A549 (cell line): Measurements from ENCODE around the gene APC2. TPM values are rescaled to one million over a fixed set of nuclear protein-coding genes. Genes with fewer than 3 reads are reported as not detected.
A peak's percentile ranks its signal among the peaks of the same experiment; 100 is the strongest.

Experiments
- ATAC-seq, 2 experiments: fragments of 200-7000 bp in 1 of 2; fragments of >200 bp in 1 of 2; cut with Nextera tagmentation in 1 of 2; cut with Tn5 transposase in 1 of 2; 3 replicates each; pipeline versions ENCODE4 v1.8.0 to v1.9.1; 2018 to 2020; ENCODE audit warnings: mild to moderate bottlenecking in 1 of 2, moderate library complexity in 1 of 2
- CTCF ChIA-PET: fragments of 300-600 bp; sonication (Branson Sonifier 250); formaldehyde crosslinking; extraction: SDS; loops from one replicate; lab custom pipeline; 2021; ENCODE audit warnings: antibody characterized with exemption, inconsistent platforms; lab: Yijun Ruan, JAX
- POLR2A ChIA-PET: fragments of 350-600 bp; formaldehyde crosslinking; extraction: SDS; loops from one replicate; lab custom pipeline; 2021; ENCODE audit warnings: antibody characterized with exemption, inconsistent platforms; lab: Yijun Ruan, JAX
- DNase-seq, 2 experiments: peaks; one replicate each; pipeline versions ENCODE4 v3.0.0 to v3.0.0-alpha.2; 2011 to 2016; ENCODE audit warnings: low read depth in 1 of 2, low spot score in 1 of 2
- FAIRE-seq: peaks from 2 replicates; lab custom pipeline; 2011; peaks lifted over from hg19 to GRCh38; lab: Jason Lieb, UNC
- H3K27ac ChIP-seq, 2 experiments: fragments of >200 bp; sonication (Bioruptor Twin); formaldehyde crosslinking; 3 replicates each; pipeline ENCODE4 v1.5.1; 2016 to 2017
- H3K4me1 ChIP-seq: fragments of >200 bp; sonication (Bioruptor Twin); formaldehyde crosslinking; 3 replicates; pipeline ENCODE4 v1.6.1; 2016
- H3K4me2 ChIP-seq: fragments of >200 bp; sonication (Bioruptor Twin); formaldehyde crosslinking; 3 replicates; pipeline ENCODE4 v1.6.1; 2016
- H3K4me3 ChIP-seq: fragments of >200 bp; sonication (Bioruptor Twin); formaldehyde crosslinking; 3 replicates; pipeline ENCODE4 v1.5.1; 2016
- H3K9me3 ChIP-seq: fragments of >200 bp; sonication (Bioruptor Twin); formaldehyde crosslinking; 3 replicates; pipeline ENCODE4 v1.6.1; 2016
- BHLHE40 ChIP-seq: IDR thresholded peaks from 2 replicates; pipeline ENCODE4 v1.6.1; 2012; ENCODE audit warnings: low read depth, low read length, inconsistent platforms
- CEBPB ChIP-seq, 2 experiments: fragments of >200 bp in 1 of 2; sonication (Bioruptor Twin) in 1 of 2; formaldehyde crosslinking in 1 of 2; IDR thresholded peaks; 2 replicates each; pipeline ENCODE4 v1.6.1; 2012 to 2016
- CHD2 ChIP-seq: fragments of 150-350 bp; IDR thresholded peaks from 2 replicates; pipeline ENCODE4 v1.6.1; 2014; ENCODE audit warnings: low read length; ENCODE audit not compliant: partially characterized antibody
- CHD4 ChIP-seq: fragments of 200-600 bp; sonication (generic); IDR thresholded peaks from 2 replicates; pipeline ENCODE4 v1.6.1; 2016; ENCODE audit warnings: antibody characterized with exemption, mild to moderate bottlenecking, borderline replicate concordance
- ESRRA ChIP-seq: fragments of 150-350 bp; IDR thresholded peaks from 2 replicates; pipeline ENCODE4 v1.6.1; 2014; ENCODE audit warnings: mild to moderate bottlenecking, low read length, borderline replicate concordance
- HDAC2 ChIP-seq: fragments of 200-600 bp; sonication (generic); IDR thresholded peaks from 2 replicates; pipeline ENCODE4 v1.6.1; 2016
- KDM5A ChIP-seq: fragments of 200-600 bp; sonication (generic); IDR thresholded peaks from 2 replicates; pipeline ENCODE4 v1.6.1; 2016; ENCODE audit warnings: antibody characterized with exemption, mild to moderate bottlenecking
- MAFK ChIP-seq: fragments of 450-650 bp; IDR thresholded peaks from 2 replicates; pipeline ENCODE4 v1.6.1; 2014; ENCODE audit not compliant: partially characterized antibody
- MAZ ChIP-seq: fragments of 150-350 bp; IDR thresholded peaks from 2 replicates; pipeline ENCODE4 v1.6.1; 2014; ENCODE audit warnings: antibody characterized with exemption, low read depth, low read length, borderline replicate concordance
- NFE2L2 ChIP-seq: fragments of 150-350 bp; conservative IDR thresholded peaks from 2 replicates; pipeline ENCODE4 v1.6.1; 2014; ENCODE audit warnings: low read length
- NPAS2 ChIP-seq: fragments of 250-450 bp; sonication (Bioruptor Pico); IDR thresholded peaks from 2 replicates; pipeline ENCODE4 v1.8.0; 2022; ENCODE audit warnings: mild to moderate bottlenecking, moderate library complexity, borderline replicate concordance
- PHF8 ChIP-seq: fragments of 200-600 bp; sonication (generic); IDR thresholded peaks from 2 replicates; pipeline ENCODE4 v1.6.1; 2016; ENCODE audit warnings: low read depth, mild to moderate bottlenecking, antibody characterized with exemption, moderate library complexity, borderline replicate concordance
- POLR2AphosphoS2 ChIP-seq: conservative IDR thresholded peaks from 2 replicates; pipeline ENCODE4 v1.6.1; 2012; ENCODE audit warnings: low read length, improper control_type of control experiment, inconsistent platforms
- RFX5 ChIP-seq: fragments of 450-650 bp; IDR thresholded peaks from 2 replicates; pipeline ENCODE4 v1.7.1; 2014; ENCODE audit warnings: antibody characterized with exemption, mild to moderate bottlenecking, moderate library complexity
- SREBF2 ChIP-seq: fragments of 450-650 bp; IDR thresholded peaks from 2 replicates; pipeline ENCODE4 v1.6.1; 2014; ENCODE audit warnings: mild to moderate bottlenecking, moderate library complexity
- ZC3H11A ChIP-seq: fragments of 450-650 bp; IDR thresholded peaks from 2 replicates; pipeline ENCODE4 v1.6.1; 2014; ENCODE audit warnings: antibody characterized with exemption, mild to moderate bottlenecking
- ZFP36 ChIP-seq: fragments of 450-650 bp; IDR thresholded peaks from 2 replicates; pipeline ENCODE4 v1.6.1; 2014; ENCODE audit warnings: borderline replicate concordance; ENCODE audit not compliant: partially characterized antibody
- ZNF302 ChIP-seq: fragments of 250-450 bp; sonication (Bioruptor Pico); IDR thresholded peaks from 2 replicates; pipeline ENCODE4 v1.9.0; 2021; ENCODE audit warnings: inconsistent platforms, mild to moderate bottlenecking, moderate library complexity
- ZSCAN20 ChIP-seq: fragments of 250-450 bp; sonication (Bioruptor Pico); IDR thresholded peaks from 2 replicates; pipeline ENCODE4 v1.8.0; 2022; ENCODE audit warnings: mild to moderate bottlenecking, moderate library complexity
- WGBS: methylation state at CpG from one replicate; pipeline ENCODE4 v1.1.6; 2017; ENCODE audit errors: missing lambda C conversion rate; 5-methylcytosine and 5-hydroxymethylcytosine counted together
- polyA plus RNA-seq, 4 experiments: library from polyadenylated mRNA; depleted of rRNA in 3 of 4; stranded (reverse); fragments of >200 nt; fragmentation: RNase III in 1 of 4; extraction: RNeasy Plus Mini Kit Qiagen cat#74134 plus additional on column Dnase treatment in 1 of 4; gene quantifications; 2 replicates in 3 of 4; 3 replicates in 1 of 4; pipeline ENCODE4 v1.2.3, GENCODE V29; 2011 to 2017
- TF ChIP-seq, protein P1 (sequence below): fragments of >200 bp; sonication (Bioruptor Twin); formaldehyde crosslinking; IDR thresholded peaks from 3 replicates; pipeline ENCODE4 v1.6.1; 2016
- TF ChIP-seq, protein P2 (sequence below): IDR thresholded peaks from 2 replicates; pipeline ENCODE4 v1.6.1; 2012
- TF ChIP-seq, protein P3 (sequence below): fragments of 250-450 bp; sonication (Bioruptor Pico); IDR thresholded peaks from 2 replicates; pipeline ENCODE4 v1.5.0; 2021; ENCODE audit warnings: mild to moderate bottlenecking, moderate library complexity, borderline replicate concordance

The APC2 gene
- polyA plus RNA-seq, 2 of the 4 experiments (the other 2 are of a cell fraction): 0.36 to 1.6 TPM

DNA sequence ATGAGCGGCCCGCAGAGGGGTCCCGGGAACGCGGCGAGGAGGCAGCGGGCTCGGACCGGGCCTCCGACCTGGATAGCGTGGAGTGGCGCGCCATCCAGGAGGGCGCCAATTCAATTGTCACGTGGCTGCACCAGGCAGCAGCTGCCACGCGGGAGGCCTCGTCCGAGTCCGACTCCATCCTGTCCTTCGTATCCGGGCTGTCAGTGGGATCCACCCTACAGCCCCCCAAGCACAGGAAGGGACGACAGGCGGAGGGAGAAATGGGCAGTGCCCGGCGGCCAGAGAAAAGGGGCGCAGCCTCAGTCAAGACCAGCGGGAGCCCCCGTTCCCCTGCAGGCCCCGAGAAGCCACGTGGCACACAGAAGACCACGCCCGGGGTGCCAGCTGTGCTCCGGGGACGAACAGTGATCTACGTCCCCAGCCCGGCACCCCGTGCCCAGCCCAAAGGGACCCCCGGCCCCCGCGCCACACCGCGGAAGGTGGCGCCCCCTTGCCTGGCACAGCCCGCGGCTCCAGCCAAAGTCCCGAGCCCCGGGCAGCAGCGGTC lies 18.4 kb downstream of the APC2 start (continued):
- TF ChIP-seq ZSCAN20 (CRISPR knock-in tag): no peak

DNA sequence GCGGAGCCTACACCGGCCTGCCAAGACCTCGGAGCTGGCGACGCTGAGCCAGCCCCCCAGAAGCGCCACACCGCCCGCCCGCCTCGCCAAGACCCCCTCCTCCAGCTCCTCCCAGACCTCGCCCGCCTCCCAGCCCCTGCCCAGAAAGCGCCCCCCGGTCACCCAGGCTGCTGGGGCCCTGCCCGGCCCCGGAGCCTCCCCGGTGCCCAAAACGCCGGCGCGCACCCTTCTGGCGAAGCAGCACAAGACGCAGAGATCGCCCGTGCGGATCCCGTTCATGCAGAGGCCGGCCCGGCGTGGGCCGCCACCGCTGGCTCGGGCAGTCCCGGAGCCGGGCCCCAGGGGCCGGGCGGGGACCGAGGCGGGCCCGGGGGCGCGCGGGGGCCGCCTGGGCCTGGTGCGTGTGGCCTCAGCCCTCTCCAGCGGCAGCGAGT lies 18.9 kb downstream of the APC2 start:
- H3K27ac ChIP-seq: peak overlapping the region; percentile 61 to 87
- POLR2A ChIA-PET: interaction anchor here (2.0 kb wide), 1 partner anchor 24 kb away, joined by 5 read pairs; no protein-coding TSS in a partner anchor
- no CpG with 5 or more reads among the region's 47 CpGs for WGBS
- TF ChIP-seq ESRRA (no peak), KDM5A (no peak), PHF8 (no peak), POLR2AphosphoS2 (no peak), HDAC2 (no peak), NFE2L2 (no peak), CEBPB (IDR thresholded peaks at IDR 0.05) (no peak), MAZ (no peak), SREBF2 (no peak), RFX5 (no peak), ZC3H11A (no peak), NPAS2 (no peak), CHD4 (no peak)
- TF ChIP-seq, protein P1, sequence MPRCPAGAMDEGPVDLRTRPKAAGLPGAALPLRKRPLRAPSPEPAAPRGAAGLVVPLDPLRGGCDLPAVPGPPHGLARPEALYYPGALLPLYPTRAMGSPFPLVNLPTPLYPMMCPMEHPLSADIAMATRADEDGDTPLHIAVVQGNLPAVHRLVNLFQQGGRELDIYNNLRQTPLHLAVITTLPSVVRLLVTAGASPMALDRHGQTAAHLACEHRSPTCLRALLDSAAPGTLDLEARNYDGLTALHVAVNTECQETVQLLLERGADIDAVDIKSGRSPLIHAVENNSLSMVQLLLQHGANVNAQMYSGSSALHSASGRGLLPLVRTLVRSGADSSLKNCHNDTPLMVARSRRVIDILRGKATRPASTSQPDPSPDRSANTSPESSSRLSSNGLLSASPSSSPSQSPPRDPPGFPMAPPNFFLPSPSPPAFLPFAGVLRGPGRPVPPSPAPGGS: no peak
- TF ChIP-seq, protein P2, sequence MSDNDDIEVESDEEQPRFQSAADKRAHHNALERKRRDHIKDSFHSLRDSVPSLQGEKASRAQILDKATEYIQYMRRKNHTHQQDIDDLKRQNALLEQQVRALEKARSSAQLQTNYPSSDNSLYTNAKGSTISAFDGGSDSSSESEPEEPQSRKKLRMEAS: no peak
- TF ChIP-seq, protein P3, sequence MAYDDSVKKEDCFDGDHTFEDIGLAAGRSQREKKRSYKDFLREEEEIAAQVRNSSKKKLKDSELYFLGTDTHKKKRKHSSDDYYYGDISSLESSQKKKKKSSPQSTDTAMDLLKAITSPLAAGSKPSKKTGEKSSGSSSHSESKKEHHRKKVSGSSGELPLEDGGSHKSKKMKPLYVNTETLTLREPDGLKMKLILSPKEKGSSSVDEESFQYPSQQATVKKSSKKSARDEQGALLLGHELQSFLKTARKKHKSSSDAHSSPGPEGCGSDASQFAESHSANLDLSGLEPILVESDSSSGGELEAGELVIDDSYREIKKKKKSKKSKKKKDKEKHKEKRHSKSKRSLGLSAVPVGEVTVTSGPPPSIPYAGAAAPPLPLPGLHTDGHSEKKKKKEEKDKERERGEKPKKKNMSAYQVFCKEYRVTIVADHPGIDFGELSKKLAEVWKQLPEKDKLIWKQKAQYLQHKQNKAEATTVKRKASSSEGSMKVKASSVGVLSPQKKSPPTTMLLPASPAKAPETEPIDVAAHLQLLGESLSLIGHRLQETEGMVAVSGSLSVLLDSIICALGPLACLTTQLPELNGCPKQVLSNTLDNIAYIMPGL (CRISPR knock-in tag): no peak
- TF ChIP-seq, all 56 proteins: peak for 0
- DNase-seq (peak in 1 of 2 experiments; percentile 60), ATAC-seq (peak; percentile 63 to 65), FAIRE-seq (no peak)
- peaks cover 7% of the 10 kb centered on the region for H3K4me1 ChIP-seq
- H3K9me3 ChIP-seq: no peaks in the 10 kb centered on the region
- H3K4me3 ChIP-seq: peak overlapping the region; percentile 45
- H3K4me2 ChIP-seq: peak overlapping the region; percentile 83
- CTCF ChIA-PET: interaction anchor here (0.9 to 1.8 kb wide), 6 partner anchors 9 to 40 kb away, joined by 3 to 11 read pairs (median 4); no protein-coding TSS in a partner anchor

DNA sequence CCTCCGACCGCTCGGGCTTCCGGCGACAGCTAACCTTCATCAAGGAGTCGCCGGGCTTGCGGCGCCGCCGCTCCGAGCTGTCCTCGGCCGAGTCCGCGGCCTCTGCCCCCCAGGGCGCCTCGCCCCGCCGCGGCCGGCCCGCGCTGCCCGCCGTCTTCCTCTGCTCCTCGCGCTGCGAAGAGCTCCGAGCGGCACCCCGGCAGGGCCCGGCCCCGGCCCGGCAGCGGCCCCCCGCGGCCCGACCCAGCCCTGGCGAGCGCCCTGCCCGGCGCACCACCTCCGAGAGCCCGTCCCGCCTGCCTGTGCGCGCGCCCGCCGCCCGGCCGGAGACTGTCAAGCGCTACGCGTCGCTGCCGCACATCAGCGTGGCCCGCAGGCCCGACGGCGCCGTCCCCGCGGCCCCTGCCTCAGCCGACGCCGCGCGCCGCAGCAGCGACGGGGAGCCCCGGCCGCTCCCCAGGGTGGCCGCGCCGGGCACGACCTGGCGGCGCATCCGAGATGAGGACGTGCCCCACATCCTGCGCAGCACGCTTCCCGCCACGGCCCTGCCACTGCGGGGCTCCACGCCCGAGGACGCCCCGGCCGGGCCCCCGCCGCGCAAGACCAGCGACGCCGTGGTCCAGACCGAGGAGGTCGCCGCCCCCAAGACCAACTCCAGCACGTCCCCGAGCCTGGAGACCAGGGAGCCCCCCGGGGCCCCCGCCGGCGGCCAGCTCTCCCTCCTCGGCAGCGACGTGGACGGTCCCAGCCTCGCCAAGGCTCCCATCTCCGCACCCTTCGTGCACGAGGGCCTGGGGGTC lies 19.5 kb downstream of the APC2 start:
- H3K9me3 ChIP-seq: no peaks in the 10 kb centered on the region
- 2% methylated on average over 9 of the region's 117 CpGs for WGBS
- FAIRE-seq: no peak
- CTCF ChIA-PET: interaction anchor here (0.9 to 1.8 kb wide), 5 partner anchors 8 to 40 kb away, joined by 3 to 11 read pairs (median 3); no protein-coding TSS in a partner anchor
- H3K27ac ChIP-seq: peak overlapping the region; percentile 61 to 87
- H3K4me2 ChIP-seq: peak overlapping the region; percentile 83
- TF ChIP-seq BHLHE40: no peak
- no peak for TF ChIP-seq MAFK
- no peak for TF ChIP-seq CHD2
- TF ChIP-seq CEBPB (IDR thresholded peaks at IDR 0.05): no peak
- no peak for TF ChIP-seq ZFP36
- no peak for TF ChIP-seq ZNF302 (CRISPR knock-in tag)
- no peak for TF ChIP-seq KDM5A
- TF ChIP-seq, protein P2: peak; percentile 34; the same call in 1 of the 2 replicates
- TF ChIP-seq HDAC2: no peak
- TF ChIP-seq, all 56 proteins: peak for 1
- no peak for DNase-seq
- POLR2A ChIA-PET: interaction anchor here (2.0 kb wide), 1 partner anchor 24 kb away, joined by 5 read pairs; no protein-coding TSS in a partner anchor
- Histone ChIP-seq H3K4me3 (peak overlapping the region; percentile 45), H3K4me1 (peaks cover 7% of the 10 kb centered on the region)
- ATAC-seq: peak; percentile 22 to 64; a peak in 5 of 6 replicates
